ENCODE results near the gene SNAPC3.
"Not testable (repeated sequence)": the region's sequence is repeated elsewhere in the genome, so short reads cannot be mapped to it uniquely, and the experiment has no call there.

The SNAPC3 gene

DNA sequence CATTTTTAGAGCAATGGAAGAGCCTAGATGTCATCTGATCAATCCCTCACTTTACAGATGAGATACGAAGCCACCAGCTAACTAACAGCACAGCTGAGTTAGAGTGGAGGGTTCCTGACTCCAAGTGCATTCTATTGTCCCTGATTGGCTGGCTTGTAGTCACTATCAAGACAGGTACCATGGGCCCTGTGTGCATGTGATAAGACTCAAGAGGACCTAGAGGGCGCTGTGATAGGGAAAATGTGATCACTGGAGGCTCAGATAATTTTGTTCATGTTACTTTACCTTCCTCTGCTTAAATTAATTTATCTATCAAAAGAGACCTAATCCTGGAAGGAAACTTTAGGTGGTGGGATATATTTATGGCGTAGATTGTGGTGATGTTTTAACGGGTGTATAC, 19.5 kb upstream of the SNAPC3 start:
- Mint-ChIP-seq H3K4me1 (no peaks in the 10 kb centered on the region), H3K27me3 (no peaks in the 10 kb centered on the region), H3K4me3 (no peak overlapping the region), H3K27ac (no peak overlapping the region), H3K9me3 (peaks cover 9 to 16% of the 10 kb centered on the region in 2 donors)
- ATAC-seq (peak; percentile 56), DNase-seq (no peak)

GRCh38 chr9:15404171-15404570, 18.5 kb upstream of the SNAPC3 start:
- no peaks in the 10 kb centered on the region for H3K4me1 Mint-ChIP-seq
- H3K9me3 Mint-ChIP-seq, result peaks cover 9 to 16% of the 10 kb centered on the region in 2 donors
- no peaks in the 10 kb centered on the region for H3K27me3 Mint-ChIP-seq
- ATAC-seq (no peak), DNase-seq (no peak)
- no peak overlapping the region for H3K4me3 Mint-ChIP-seq
- no peak overlapping the region for H3K27ac Mint-ChIP-seq

DNA sequence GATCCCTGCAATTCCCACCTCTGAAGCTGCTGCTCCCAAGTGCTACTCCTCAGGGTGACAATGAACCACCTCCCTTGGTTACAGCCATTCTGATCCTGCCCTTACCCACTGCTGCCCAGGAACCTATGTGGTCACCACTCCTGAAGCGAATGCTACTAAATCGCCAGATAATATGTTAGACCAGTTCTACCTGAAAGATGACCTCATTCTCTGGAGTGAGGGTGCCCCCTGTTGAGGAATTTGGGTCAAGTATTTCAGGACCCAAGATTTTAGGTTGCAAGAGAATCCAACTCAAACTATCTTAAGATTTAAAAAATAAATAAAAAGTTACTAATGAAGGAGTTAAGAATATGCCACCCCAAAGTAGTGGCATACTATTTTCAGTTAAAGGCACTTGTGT, 5.8 kb upstream of the SNAPC3 start:
- ATAC-seq (peak; percentile 61), DNase-seq (peak; percentile 30 to 37)
- H3K9me3 Mint-ChIP-seq, result no peaks in the 10 kb centered on the region
- peak overlapping the region in 1 of 2 donors; percentile 10 for H3K27ac Mint-ChIP-seq
- peaks cover 4% of the 10 kb centered on the region for H3K4me1 Mint-ChIP-seq
- H3K27me3 Mint-ChIP-seq, result no peaks in the 10 kb centered on the region
- H3K4me3 Mint-ChIP-seq, result no peak overlapping the region

DNA sequence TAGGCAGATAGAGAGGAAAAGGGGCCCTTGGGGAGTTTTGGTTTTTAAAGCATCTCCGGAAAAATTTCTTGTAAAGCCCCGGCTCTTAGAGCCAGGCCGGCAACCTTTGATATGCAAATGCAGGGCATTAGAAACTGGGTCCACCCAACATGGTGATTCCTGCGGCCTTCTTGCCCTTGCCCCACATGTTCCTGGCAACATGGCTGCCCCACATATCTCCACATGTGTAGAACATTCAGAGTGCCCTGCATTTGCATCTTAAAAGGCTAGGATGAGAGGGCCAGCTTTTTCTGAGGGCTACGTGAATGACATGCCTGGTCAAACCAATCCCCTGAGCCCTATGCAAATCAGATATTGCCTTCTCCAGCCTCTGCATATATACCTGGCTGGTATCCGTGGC, 5.0 kb upstream of the SNAPC3 start:
- peaks cover 10% of the 10 kb centered on the region for H3K4me1 Mint-ChIP-seq
- DNase-seq, result no peak

DNA sequence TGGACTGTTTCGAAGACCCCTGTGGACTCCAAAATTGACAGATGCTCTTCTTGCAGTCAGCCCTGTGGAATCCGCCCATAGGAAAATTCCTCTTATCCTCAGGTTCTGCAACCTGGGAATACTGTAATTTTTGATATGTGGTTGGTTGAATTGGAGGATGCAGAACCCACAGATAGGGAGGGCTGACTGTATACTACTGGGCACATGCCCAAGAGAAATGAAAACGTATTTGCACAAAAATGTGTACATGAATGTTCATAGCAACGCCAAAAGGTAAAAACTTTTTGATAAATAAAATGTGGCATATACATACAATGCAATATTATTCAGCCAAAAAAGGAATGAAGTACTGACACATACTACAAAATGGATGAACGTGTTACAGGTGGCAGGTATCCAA, 1.9 kb upstream of the SNAPC3 start:
- Mint-ChIP-seq H3K4me1 (peaks cover 24% of the 10 kb centered on the region), H3K27ac (no peak overlapping the region), H3K4me3 (no peak overlapping the region), H3K9me3 (no peaks in the 10 kb centered on the region), H3K27me3 (no peaks in the 10 kb centered on the region)
- ATAC-seq (no peak), DNase-seq (no peak)

More for the DNA sequence above, 5.0 kb upstream of the SNAPC3 start:
- Mint-ChIP-seq H3K4me3 (no peak overlapping the region), H3K27me3 (no peaks in the 10 kb centered on the region), H3K9me3 (no peaks in the 10 kb centered on the region), H3K27ac (no peak overlapping the region)
- ATAC-seq, result no peak

GRCh38 chr9:15421532-15421931, 1.1 kb upstream of the SNAPC3 start:
- Mint-ChIP-seq H3K27ac (peak overlapping the region in 1 of 2 donors; percentile 44), H3K9me3 (no peaks in the 10 kb centered on the region), H3K4me1 (peaks cover 31% of the 10 kb centered on the region), H3K4me3 (peak overlapping the region in 1 of 2 donors; percentile 82), H3K27me3 (no peaks in the 10 kb centered on the region)
- DNase-seq (no peak), ATAC-seq (no peak)

- Mint-ChIP-seq H3K4me1 (peaks cover 31% of the 10 kb centered on the region), H3K27me3 (no peaks in the 10 kb centered on the region), H3K9me3 (no peaks in the 10 kb centered on the region), H3K27ac (peak overlapping the region; percentile 91 to 93), H3K4me3 (peak overlapping the region; percentile 82 to 92)
- ATAC-seq (no peak), DNase-seq (no peak)
Measured at GRCh38 chr9:15421990-15422371, 695 bp upstream of the SNAPC3 start.

DNA sequence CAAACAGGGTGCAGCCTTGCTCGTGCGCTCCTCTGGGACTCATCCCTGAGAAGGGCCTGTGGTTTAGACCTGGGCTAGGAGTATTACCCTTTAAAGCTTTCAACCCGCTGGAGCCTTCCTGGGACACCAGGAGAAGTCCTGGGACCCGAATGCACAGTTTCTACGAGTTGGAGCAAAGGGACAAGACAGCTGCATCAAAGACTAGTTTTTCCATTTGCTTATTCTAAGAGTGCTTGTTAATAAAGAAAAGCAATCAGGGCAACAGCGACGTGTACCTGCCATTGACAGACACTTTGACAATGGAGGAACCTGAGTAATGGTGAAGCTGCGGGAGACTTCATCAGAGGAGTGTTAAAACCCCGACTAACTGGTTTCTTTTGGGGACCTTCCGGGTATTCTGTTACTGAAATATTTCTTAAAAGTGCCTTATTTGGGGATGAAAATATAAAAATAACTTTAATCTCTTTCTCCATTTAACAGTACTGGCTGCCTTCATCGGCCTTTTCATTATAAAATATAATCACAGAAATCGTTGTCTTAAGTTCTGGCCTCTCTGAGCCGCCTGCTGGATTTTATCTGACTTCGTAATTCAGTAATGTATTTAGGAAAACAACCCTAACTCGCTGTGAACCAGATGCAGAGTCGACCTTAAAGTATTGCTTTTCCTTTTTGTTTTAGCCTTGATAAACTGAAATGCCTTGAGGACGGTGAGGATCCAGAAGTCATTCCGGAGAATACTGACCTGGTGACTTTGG, 732 bp downstream of the SNAPC3 start:
- H3K9me3 Mint-ChIP-seq, result no peaks in the 10 kb centered on the region
- peak overlapping the region; percentile 82 to 92 for H3K4me3 Mint-ChIP-seq
- DNase-seq (peak in 1 of 2 donors; percentile 28), ATAC-seq (no peak)
- H3K27me3 Mint-ChIP-seq, result no peaks in the 10 kb centered on the region
- H3K4me1 Mint-ChIP-seq, result peaks cover 31% of the 10 kb centered on the region
- peak overlapping the region; percentile 81 to 91 for H3K27ac Mint-ChIP-seq

DNA sequence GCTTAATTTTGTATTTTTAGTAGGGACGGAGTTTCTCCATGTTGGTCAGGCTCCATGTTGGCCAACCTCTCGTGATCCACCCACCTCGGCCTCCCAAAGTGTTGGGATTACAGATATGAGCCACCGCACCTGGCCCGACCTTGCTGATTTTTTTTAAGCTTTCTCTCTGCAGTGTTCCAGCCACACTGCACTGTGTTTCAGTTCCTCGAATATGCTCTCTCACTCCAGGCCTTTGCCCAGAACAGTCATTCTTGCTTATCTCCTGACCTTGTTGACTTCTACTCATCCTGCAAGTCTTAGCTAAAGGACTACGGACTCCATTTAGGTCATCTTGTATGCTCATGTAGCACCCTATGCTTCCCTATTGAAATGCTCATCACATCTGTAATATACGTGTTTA, 3.3 kb downstream of the SNAPC3 start:
- H3K4me3 Mint-ChIP-seq, result no peak overlapping the region
- no peak overlapping the region for H3K27ac Mint-ChIP-seq
- no peaks in the 10 kb centered on the region for H3K27me3 Mint-ChIP-seq
- H3K9me3 Mint-ChIP-seq, result no peaks in the 10 kb centered on the region
- ATAC-seq (no peak), DNase-seq (no peak)
- H3K4me1 Mint-ChIP-seq, result peaks cover 35% of the 10 kb centered on the region

DNA sequence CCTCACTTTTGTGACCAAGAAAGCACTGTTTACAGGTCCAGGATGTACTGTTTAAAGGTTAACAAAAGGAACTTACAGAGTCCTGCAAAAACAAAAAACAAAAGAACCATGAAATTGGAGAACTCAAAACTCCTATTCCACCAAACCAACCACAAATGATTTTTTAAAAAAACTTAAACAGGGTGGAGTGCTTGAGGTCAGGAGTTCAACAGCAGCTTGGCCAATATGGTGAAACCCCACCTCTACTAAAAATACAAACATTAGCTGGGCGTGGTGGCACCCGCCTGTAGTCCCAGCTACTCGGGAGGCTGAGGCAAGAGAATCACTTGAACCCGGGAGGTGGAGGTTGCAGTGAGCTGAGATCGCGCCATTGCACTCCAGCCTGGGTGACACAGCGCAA, 5.0 kb downstream of the SNAPC3 start:
- H3K9me3 Mint-ChIP-seq, ATAC-seq, H3K4me3 Mint-ChIP-seq, H3K27me3 Mint-ChIP-seq, DNase-seq: not testable (repeated sequence)
- Mint-ChIP-seq H3K4me1 (peaks cover 30% of the 10 kb centered on the region), H3K27ac (peak overlapping the region in 1 of 2 donors; percentile 52)

GRCh38 chr9:15430920-15431844, 8.5 kb downstream of the SNAPC3 start:
- Mint-ChIP-seq H3K4me1 (peaks cover 17% of the 10 kb centered on the region), H3K4me3 (no peak overlapping the region), H3K9me3 (no peaks in the 10 kb centered on the region), H3K27me3 (no peaks in the 10 kb centered on the region), H3K27ac (peak overlapping the region in 1 of 2 donors; percentile 55)
- ATAC-seq (no peak), DNase-seq (no peak)

DNA sequence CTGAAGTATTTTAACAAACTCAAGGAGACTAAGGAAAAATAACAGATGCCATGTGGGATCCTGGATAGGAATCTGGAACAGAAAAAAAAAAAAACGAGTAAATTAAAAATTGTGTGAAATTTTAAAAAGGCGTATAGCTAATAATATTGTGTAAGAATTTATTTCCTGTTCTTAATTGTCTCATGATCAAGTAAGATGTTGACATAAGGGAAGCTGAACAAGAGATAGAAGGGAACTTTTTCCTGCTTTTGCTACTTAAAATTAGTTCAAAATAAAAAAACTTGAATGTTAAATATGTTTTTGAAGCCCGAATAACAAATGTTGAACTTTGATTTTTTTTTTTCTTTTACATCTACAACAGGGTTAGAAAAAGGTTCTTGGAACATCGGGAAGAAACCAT, 10.5 kb downstream of the SNAPC3 start:
- no peaks in the 10 kb centered on the region for H3K27me3 Mint-ChIP-seq
- H3K9me3 Mint-ChIP-seq, result no peaks in the 10 kb centered on the region
- DNase-seq, result no peak
- H3K4me3 Mint-ChIP-seq, result no peak overlapping the region
- H3K4me1 Mint-ChIP-seq, result peaks cover 22% of the 10 kb centered on the region
- no peak overlapping the region for H3K27ac Mint-ChIP-seq
- ATAC-seq, result no peak

DNA sequence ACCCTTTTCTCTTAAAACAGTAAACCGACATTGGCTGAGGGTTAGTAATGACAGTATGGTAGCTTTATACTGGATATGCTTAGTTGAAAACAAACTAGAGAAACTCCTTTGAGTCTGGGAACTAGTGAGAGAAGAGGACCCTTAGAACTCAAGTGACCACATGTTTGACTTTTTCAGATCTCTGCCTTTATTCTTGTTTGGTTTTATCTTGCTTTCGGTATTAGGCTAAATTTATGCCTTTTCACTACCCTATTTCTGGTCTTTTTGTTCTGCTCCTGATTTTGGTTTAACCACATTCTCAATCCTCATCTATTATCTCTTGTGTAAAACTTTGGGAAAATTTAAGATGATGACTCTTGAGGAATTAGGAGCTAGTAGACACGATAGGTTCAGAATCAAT, 11.0 kb downstream of the SNAPC3 start:
- Mint-ChIP-seq H3K27me3 (no peaks in the 10 kb centered on the region), H3K27ac (no peak overlapping the region), H3K9me3 (no peaks in the 10 kb centered on the region), H3K4me1 (peaks cover 27% of the 10 kb centered on the region), H3K4me3 (no peak overlapping the region)
- ATAC-seq (no peak), DNase-seq (no peak)

GRCh38 chr9:15438891-15439290, 16.2 kb downstream of the SNAPC3 start:
- Mint-ChIP-seq H3K4me1 (peaks cover 20% of the 10 kb centered on the region), H3K9me3 (no peaks in the 10 kb centered on the region), H3K27me3 (no peaks in the 10 kb centered on the region), H3K27ac (no peak overlapping the region), H3K4me3 (no peak overlapping the region)
- DNase-seq (no peak), ATAC-seq (no peak)

DNA sequence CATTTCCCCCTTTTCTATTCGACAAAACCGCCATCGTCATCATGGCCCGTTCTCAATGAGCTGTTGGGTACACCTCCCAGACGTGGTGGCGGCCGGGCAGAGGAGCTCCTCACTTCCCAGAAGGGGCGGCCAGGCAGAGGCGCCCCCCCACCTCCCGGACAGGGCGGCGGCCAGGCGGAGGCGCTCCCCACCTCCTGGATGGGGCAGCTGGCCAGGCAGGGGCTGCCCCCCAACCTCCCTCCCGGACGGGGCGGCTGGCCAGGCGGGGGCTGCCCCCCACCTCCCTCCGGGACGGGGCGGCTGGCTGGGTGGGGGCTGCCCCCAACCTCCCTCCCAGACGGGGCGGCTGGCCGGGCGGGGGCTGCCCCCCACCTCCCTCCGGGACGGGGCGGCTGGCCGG, 19.2 kb downstream of the SNAPC3 start:
- peak; percentile 79 for ATAC-seq
- not testable (repeated sequence) for H3K9me3 Mint-ChIP-seq, H3K4me3 Mint-ChIP-seq, H3K27ac Mint-ChIP-seq, DNase-seq, H3K27me3 Mint-ChIP-seq
- peaks cover 16% of the 10 kb centered on the region for H3K4me1 Mint-ChIP-seq

GRCh38 chr9:15442264-15442663, 19.6 kb downstream of the SNAPC3 start:
- H3K9me3 Mint-ChIP-seq, DNase-seq, H3K4me3 Mint-ChIP-seq, H3K27me3 Mint-ChIP-seq: not testable (repeated sequence)
- H3K27ac Mint-ChIP-seq, result peak overlapping the region in 1 of 2 donors; percentile 74
- peaks cover 16% of the 10 kb centered on the region for H3K4me1 Mint-ChIP-seq
- peak; percentile 70 for ATAC-seq

Measured in stimulated activated naive CD8-positive, alpha-beta T cell treated with anti-CD3 and anti-CD28 coated beads, Interleukin-15, amount 100 ng/mL, for 72 hours (primary cell).